ENCODE results near the gene EHBP1.
A peak's percentile ranks its signal among the peaks of the same experiment; 100 is the strongest.

The EHBP1 gene

GRCh38 chr2:62895632-62896009 lies 190.1 kb downstream of the EHBP1 start:
- no peak for DNase-seq

GRCh38 chr2:62897187-62897827 lies 191.8 kb downstream of the EHBP1 start:
- DNase-seq = no peak

- no peak for DNase-seq
Observed at GRCh38 chr2:62904344-62904743, 198.8 kb downstream of the EHBP1 start.

- DNase-seq = no peak
Observed at GRCh38 chr2:62908145-62908544, 202.6 kb downstream of the EHBP1 start.

GRCh38 chr2:62913311-62913710 lies 207.8 kb downstream of the EHBP1 start:
- no peak for DNase-seq

- no peak for DNase-seq
Observed at GRCh38 chr2:62919041-62919440, 213.5 kb downstream of the EHBP1 start.

GRCh38 chr2:62920070-62920469 lies 214.6 kb downstream of the EHBP1 start:
- no peak for DNase-seq

GRCh38 chr2:62923242-62923641 lies 217.7 kb downstream of the EHBP1 start:
- no peak for DNase-seq

GRCh38 chr2:62923881-62924280 lies 218.4 kb downstream of the EHBP1 start:
- no peak for DNase-seq

GRCh38 chr2:62928015-62928414 lies 222.5 kb downstream of the EHBP1 start:
- DNase-seq = no peak

GRCh38 chr2:62931536-62931935 lies 226.0 kb downstream of the EHBP1 start:
- DNase-seq = no peak

GRCh38 chr2:62933398-62933917 lies 227.9 kb downstream of the EHBP1 start:
- no peak for DNase-seq

- no peak for DNase-seq
Observed at GRCh38 chr2:62934517-62934916, 229.0 kb downstream of the EHBP1 start.

GRCh38 chr2:62938126-62938525 lies 232.6 kb downstream of the EHBP1 start:
- no peak for DNase-seq

GRCh38 chr2:62939735-62940491 lies 234.4 kb downstream of the EHBP1 start:
- DNase-seq = no peak

GRCh38 chr2:62940697-62941096 lies 235.2 kb downstream of the EHBP1 start:
- DNase-seq = no peak

GRCh38 chr2:62941413-62941812 lies 235.9 kb downstream of the EHBP1 start:
- no peak for DNase-seq

GRCh38 chr2:62944362-62944761 lies 238.8 kb downstream of the EHBP1 start:
- DNase-seq = no peak

- no peak for DNase-seq
Observed at GRCh38 chr2:62947403-62947802, 241.9 kb downstream of the EHBP1 start.

GRCh38 chr2:62956651-62957050 lies 251.1 kb downstream of the EHBP1 start:
- no peak for DNase-seq

- no peak for DNase-seq
Observed at GRCh38 chr2:62958206-62958605, 252.7 kb downstream of the EHBP1 start.

GRCh38 chr2:62964050-62964449 lies 258.5 kb downstream of the EHBP1 start:
- DNase-seq = no peak

GRCh38 chr2:62964671-62965070 lies 259.2 kb downstream of the EHBP1 start:
- no peak for DNase-seq

- DNase-seq = no peak
Observed at GRCh38 chr2:62966991-62967390, 261.5 kb downstream of the EHBP1 start.

GRCh38 chr2:62968168-62968567 lies 262.7 kb downstream of the EHBP1 start:
- peak; percentile 10 for DNase-seq

All from activated CD4-positive, alpha-beta T cell treated with anti-CD3 and anti-CD28 coated beads, Interleukin-2, amount 50 U/mL, for 16 hours (primary cell).